Effector memory CD4-positive, alpha-beta T cell (primary cell): ENCODE data around the gene OPRD1.
"Not testable (repeated sequence)": the region's sequence is repeated elsewhere in the genome, so short reads cannot be mapped to it uniquely, and the experiment has no call there.

Experiments used
- DNase-seq, 3 donors: peaks; one replicate each; pipeline ENCODE4 v3.0.0-alpha.2; 2020
- H3K27ac ChIP-seq: 2 replicates; pipeline ENCODE4 v1.7.0; 2013; ENCODE audit warnings: mild to moderate bottlenecking, low read length, moderate library complexity; ENCODE audit not compliant: insufficient read depth, poor library complexity, severe bottlenecking
- H3K27me3 ChIP-seq: replicated peaks from 2 replicates; pipeline ENCODE4 v1.7.0; 2013; ENCODE audit warnings: mild to moderate bottlenecking, low read length; ENCODE audit not compliant: insufficient read depth, control insufficient read depth, poor library complexity, severe bottlenecking
- H3K36me3 ChIP-seq: 2 replicates; pipeline ENCODE4 v1.7.0; 2013; ENCODE audit warnings: mild to moderate bottlenecking, low read length, moderate library complexity; ENCODE audit not compliant: control insufficient read depth, insufficient read depth
- H3K4me1 ChIP-seq: 2 replicates; pipeline ENCODE4 v1.7.0; 2013; ENCODE audit warnings: low read length, mild to moderate bottlenecking; ENCODE audit not compliant: control insufficient read depth, insufficient read depth, poor library complexity, severe bottlenecking
- H3K4me3 ChIP-seq: 2 replicates; pipeline ENCODE4 v1.7.0; 2013; ENCODE audit warnings: low read length, low read depth, mild to moderate bottlenecking; ENCODE audit not compliant: insufficient read depth, poor library complexity, severe bottlenecking
- H3K9me3 ChIP-seq: 2 replicates; pipeline ENCODE4 v1.7.0; 2013; ENCODE audit warnings: mild to moderate bottlenecking, low read length, moderate library complexity; ENCODE audit not compliant: control insufficient read depth

The OPRD1 gene

GRCh38 chr1:28836421-28836956 is 24.5 kb downstream of the OPRD1 start:
- DNase-seq = no peak
- no peak overlapping the region for H3K27ac ChIP-seq
- H3K9me3 ChIP-seq = no peaks in the 10 kb centered on the region
- no peaks in the 10 kb centered on the region for H3K36me3 ChIP-seq
- no peaks in the 10 kb centered on the region for H3K27me3 ChIP-seq
- H3K4me3 ChIP-seq = no peak overlapping the region
- no peaks in the 10 kb centered on the region for H3K4me1 ChIP-seq

DNA sequence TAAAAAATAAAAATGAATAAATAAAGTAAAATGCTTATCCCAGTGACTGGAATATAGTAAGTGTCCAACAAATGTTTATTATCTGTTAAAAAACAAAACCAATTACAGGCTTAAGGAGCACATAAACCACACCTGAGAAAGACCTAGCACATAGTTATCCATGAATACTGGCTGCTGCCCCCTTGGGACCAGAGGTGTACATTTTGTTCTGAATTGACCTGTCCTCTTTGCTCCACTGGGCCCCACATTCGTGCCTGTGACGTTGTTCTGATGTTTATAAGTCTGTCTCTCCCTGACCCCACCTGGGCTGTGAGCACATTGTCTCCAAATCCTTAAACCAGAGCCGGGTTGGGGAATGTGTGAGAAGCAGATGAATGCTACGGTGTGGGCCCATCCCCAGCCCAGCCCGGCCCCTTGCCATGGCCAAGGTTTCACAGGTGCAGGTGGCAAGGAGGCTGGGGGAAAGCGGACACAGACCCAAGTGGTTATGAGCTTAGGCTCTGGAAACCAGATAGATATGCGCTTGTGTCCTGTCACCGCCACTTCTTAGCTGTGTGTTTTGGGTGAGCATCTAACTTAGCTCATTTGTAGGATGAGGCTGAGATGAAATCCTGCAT is 29.1 kb downstream of the OPRD1 start:
- H3K9me3 ChIP-seq = no peaks in the 10 kb centered on the region
- no peaks in the 10 kb centered on the region for H3K36me3 ChIP-seq
- DNase-seq = no peak
- no peaks in the 10 kb centered on the region for H3K4me1 ChIP-seq
- H3K27ac ChIP-seq = no peak overlapping the region
- no peaks in the 10 kb centered on the region for H3K27me3 ChIP-seq
- H3K4me3 ChIP-seq = no peak overlapping the region

DNA sequence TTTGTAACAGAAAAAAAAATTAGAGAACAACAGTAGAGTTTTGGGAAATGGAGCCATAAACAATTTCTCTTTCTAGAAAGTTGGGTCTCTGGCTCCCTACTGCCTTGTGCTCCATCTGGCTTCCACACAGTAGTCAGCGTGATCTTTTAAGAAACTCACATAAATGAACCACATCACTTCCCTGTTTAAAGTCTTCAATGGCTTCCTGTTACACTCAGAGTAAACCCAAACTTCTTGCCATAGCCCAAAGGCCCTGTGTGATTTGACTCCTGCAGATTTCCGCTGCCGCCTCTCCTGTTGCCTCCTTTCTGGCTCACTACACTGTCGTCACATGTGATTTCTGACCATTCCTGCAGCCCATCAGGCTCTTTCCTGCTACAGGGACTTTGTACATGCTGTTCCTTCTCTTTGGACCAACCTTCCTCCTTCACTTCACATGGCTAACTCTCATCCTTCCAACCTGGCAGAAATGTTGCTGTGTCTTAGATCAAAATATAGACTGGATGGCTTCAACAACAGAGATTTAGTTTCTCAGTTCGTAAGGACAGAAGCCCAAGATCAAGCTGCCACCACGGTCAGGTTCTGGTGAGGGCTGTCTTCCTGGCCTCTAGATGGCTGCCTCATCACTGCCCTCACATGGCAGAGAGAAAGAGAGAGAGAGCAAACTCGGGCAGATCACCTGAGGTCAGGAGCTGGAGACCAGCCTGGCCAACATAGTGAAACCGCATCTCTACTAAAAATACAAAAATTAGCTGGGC is 34.0 kb downstream of the OPRD1 start:
- H3K27me3 ChIP-seq = no peaks in the 10 kb centered on the region
- no peaks in the 10 kb centered on the region for H3K4me1 ChIP-seq
- H3K9me3 ChIP-seq = no peaks in the 10 kb centered on the region
- no peak overlapping the region for H3K27ac ChIP-seq
- H3K4me3 ChIP-seq = no peak overlapping the region
- no peaks in the 10 kb centered on the region for H3K36me3 ChIP-seq
- DNase-seq = no peak

DNA sequence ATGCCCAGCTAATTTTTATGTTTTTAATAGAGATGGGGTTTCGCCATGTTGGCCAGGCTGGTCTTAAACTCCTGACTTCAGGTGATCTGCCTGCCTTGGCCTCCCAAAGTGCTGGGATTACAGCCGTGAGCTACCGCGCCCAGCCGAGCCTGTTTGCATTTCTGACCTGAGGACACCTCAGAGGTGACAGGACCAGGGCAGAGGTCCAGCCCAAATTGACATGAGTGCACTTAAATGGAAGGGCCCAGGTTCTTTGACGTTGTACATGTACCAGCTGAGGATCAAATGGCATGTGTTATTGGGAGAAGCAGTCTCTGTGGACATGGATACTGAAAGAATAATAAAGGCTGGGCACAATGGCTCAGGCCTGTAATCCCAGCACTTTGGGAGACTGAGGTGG is 35.2 kb downstream of the OPRD1 start:
- DNase-seq, H3K4me1 ChIP-seq, H3K9me3 ChIP-seq, H3K27ac ChIP-seq, H3K27me3 ChIP-seq, H3K4me3 ChIP-seq, H3K36me3 ChIP-seq: not testable (repeated sequence)

DNA sequence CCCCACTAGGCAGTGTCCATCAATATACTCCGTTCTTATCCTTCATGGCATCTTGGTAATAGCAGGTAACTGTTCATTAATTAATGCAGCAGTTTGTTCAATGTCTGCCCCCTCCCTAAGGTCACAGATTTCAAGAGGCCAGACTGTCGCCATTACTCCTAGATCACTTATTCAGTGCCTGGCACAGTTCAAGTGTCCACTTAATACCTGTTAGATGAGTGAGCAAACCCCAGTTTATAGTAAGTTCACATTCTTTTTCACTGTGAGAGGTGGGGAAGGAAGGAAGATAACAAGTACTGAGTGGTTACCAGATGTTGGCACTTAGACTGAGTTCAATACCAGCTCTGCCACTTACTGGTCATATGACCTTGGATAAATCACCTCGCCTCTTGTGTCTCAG is 36.4 kb downstream of the OPRD1 start:
- Histone ChIP-seq H3K36me3 (no peaks in the 10 kb centered on the region), H3K4me3 (no peak overlapping the region), H3K9me3 (no peaks in the 10 kb centered on the region), H3K27me3 (no peaks in the 10 kb centered on the region), H3K4me1 (no peaks in the 10 kb centered on the region), H3K27ac (no peak overlapping the region)
- no peak for DNase-seq

DNA sequence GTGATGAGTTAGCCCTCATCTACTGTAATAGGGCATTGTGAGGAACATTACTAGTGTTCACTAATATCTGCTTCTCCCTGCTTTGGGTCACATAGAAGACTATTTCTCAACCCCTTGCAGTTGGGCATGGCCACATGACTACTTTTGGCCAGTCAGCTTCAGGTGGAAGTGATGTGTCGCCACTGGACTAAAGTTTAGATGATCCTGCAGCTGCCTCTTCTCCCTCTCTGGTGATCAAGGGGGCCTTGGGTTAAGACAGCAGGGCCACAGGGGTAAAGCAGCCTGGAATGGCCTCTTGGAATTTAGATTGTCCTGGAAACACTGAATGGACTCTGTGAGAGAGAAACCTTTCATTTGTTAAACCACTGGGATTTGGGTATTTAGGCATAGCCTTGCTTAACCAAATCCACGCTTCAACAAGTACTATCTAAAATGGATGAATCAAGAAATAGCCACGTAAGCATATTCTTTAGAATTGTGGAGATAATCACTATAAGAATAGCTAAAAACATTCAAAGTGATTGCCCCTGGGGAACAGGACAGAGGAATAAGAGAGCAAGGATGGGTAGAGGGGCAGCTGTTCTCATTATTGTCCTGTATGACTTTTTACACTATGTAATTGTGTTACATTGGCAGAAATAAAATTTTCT is 41.2 kb downstream of the OPRD1 start:
- DNase-seq = no peak
- Histone ChIP-seq H3K4me1 (no peaks in the 10 kb centered on the region), H3K36me3 (no peaks in the 10 kb centered on the region), H3K4me3 (no peak overlapping the region), H3K27me3 (no peaks in the 10 kb centered on the region), H3K9me3 (no peaks in the 10 kb centered on the region), H3K27ac (no peak overlapping the region)

DNA sequence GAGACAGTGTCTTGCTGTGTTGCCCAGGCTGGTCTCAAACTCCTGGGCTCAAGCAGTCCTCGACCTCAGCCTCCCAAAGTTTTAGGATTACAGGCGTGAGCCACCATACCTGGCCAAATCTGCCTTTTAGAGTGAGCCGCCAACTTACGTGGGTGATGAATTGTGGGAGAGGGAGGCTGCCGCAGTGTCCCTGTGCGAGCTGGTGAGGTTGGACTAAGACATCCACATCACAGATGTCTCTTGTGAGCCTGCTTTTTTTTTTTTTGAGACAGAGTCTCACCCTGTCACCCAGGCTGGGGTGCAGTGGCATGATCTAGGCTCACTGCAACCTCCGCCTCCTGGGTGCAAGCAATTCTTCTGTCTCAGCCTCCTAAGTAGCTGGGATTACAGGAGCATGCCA is 42.4 kb downstream of the OPRD1 start:
- H3K27me3 ChIP-seq, H3K27ac ChIP-seq, H3K4me1 ChIP-seq, H3K36me3 ChIP-seq, DNase-seq, H3K9me3 ChIP-seq, H3K4me3 ChIP-seq: not testable (repeated sequence)

DNA sequence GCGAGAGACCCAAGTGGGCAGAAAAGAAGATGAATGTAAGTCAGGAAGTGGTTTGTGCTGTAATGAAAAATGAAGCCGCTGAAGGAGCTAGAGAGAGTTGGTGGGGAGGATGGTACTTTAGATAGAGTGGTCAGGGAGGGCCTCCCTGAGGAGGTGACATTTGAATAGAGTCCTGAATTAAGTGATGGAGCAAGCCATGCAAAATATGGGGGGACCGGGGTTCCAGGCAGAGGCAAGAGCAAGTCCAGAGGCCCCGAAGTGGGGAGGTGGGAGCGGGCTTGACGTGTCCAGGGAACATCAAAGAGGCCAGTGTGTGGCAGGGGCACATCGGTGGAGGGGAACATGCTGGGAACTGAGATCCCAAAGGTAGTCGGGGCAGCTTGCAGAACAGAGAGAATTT is 43.1 kb downstream of the OPRD1 start:
- no peak overlapping the region for H3K4me3 ChIP-seq
- H3K9me3 ChIP-seq = no peaks in the 10 kb centered on the region
- no peaks in the 10 kb centered on the region for H3K4me1 ChIP-seq
- no peaks in the 10 kb centered on the region for H3K36me3 ChIP-seq
- DNase-seq = no peak
- no peak overlapping the region for H3K27ac ChIP-seq
- no peaks in the 10 kb centered on the region for H3K27me3 ChIP-seq

GRCh38 chr1:28855469-28855951 is 43.5 kb downstream of the OPRD1 start:
- no peak overlapping the region for H3K4me3 ChIP-seq

DNA sequence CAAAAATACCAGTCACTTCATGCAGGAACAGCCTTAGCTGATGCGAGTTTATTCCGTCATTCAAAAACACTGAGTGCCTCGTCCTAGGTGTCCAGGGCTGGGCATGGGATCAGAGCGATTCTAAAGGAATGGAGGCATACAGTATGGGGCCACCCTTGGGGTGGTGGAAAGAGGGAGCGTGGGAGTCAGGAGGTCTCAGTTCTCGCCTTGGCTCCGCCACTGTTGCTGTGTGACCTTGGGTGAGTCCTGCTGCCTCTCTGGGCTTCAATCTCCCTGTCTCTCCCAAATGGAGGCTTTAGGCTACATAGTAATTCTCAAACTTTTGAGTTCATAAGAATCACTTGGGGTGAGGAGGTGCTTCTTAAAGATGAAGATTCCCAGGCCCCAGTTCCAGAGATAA is 44.0 kb downstream of the OPRD1 start:
- H3K4me3 ChIP-seq = no peak overlapping the region
- DNase-seq = no peak

More at GRCh38 chr1:28855469-28855951, 43.5 kb downstream of the OPRD1 start:
- Histone ChIP-seq H3K36me3 (no peaks in the 10 kb centered on the region), H3K9me3 (no peaks in the 10 kb centered on the region), H3K27me3 (no peaks in the 10 kb centered on the region), H3K4me1 (no peaks in the 10 kb centered on the region), H3K27ac (no peak overlapping the region)
- DNase-seq = no peak

More for the DNA sequence above, 44.0 kb downstream of the OPRD1 start:
- Histone ChIP-seq H3K9me3 (no peaks in the 10 kb centered on the region), H3K27me3 (no peaks in the 10 kb centered on the region), H3K27ac (no peak overlapping the region), H3K36me3 (no peaks in the 10 kb centered on the region), H3K4me1 (no peaks in the 10 kb centered on the region)
